HFF-Myc (cell line): ENCODE measurements around the gene PARP12.

ENCODE experiments used
- DNase-seq: peaks from one replicate; pipeline ENCODE4 v3.0.0-alpha.2; 2011; ENCODE audit warnings: low read depth; ENCODE audit errors: extremely low read depth
- H3K4me3 ChIP-seq: replicated peaks from 2 replicates; pipeline ENCODE4 v1.5.1; 2011; ENCODE audit warnings: low read depth, mild to moderate bottlenecking, control low read depth, low read length
- TF ChIP-seq, protein P1 (sequence below): IDR thresholded peaks from 2 replicates; pipeline ENCODE4 v1.5.1; 2012; ENCODE audit warnings: mild to moderate bottlenecking, low read depth, low read length, control low read depth; ENCODE audit errors: missing control alignments

The PARP12 gene

DNA sequence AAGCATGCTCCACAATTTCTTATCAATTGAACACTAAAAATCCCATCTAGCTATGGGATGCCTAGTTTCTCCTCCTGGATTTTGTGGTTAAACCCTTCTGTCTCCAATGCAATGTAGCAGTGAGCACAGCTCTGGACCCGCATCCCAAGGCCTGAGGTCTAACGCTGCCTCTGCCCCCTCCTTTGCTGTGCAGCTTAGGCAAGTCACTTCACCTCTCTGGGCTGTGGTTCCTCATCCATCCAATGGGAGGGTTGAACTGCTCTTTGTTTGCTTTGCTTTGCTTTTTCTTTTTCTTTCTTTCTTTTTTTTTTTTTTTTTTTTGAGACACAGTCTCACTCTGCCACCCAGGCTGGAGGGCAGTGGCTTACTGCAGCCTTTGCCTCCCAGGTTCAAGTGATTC, 69.2 kb downstream of the PARP12 start:
- DNase-seq = no peak
- TF ChIP-seq, protein P1, sequence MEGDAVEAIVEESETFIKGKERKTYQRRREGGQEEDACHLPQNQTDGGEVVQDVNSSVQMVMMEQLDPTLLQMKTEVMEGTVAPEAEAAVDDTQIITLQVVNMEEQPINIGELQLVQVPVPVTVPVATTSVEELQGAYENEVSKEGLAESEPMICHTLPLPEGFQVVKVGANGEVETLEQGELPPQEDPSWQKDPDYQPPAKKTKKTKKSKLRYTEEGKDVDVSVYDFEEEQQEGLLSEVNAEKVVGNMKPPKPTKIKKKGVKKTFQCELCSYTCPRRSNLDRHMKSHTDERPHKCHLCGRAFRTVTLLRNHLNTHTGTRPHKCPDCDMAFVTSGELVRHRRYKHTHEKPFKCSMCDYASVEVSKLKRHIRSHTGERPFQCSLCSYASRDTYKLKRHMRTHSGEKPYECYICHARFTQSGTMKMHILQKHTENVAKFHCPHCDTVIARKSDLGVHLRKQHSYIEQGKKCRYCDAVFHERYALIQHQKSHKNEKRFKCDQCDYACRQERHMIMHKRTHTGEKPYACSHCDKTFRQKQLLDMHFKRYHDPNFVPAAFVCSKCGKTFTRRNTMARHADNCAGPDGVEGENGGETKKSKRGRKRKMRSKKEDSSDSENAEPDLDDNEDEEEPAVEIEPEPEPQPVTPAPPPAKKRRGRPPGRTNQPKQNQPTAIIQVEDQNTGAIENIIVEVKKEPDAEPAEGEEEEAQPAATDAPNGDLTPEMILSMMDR = no peak
- H3K4me3 ChIP-seq = no peak overlapping the region

DNA sequence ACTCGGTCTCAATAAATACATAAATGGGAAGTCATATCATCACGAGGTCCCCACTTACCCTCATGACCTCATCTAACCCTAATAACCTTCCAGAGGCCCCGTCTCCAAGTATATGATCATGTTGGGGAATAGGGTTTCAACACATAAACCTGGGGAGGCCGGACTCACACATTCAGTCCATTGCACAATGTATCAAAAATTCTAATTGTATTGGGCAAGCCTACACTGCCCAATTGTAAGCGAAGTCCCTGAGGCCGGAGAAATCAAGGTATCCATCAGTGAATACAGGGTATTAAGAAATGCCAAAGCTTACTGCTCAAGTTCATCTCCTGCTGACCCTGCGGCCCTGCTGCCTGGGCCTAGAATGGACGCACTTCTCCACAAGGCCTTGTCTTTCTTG, 69.6 kb downstream of the PARP12 start:
- TF ChIP-seq, protein P1 = no peak
- DNase-seq = no peak
- H3K4me3 ChIP-seq = no peak overlapping the region

DNA sequence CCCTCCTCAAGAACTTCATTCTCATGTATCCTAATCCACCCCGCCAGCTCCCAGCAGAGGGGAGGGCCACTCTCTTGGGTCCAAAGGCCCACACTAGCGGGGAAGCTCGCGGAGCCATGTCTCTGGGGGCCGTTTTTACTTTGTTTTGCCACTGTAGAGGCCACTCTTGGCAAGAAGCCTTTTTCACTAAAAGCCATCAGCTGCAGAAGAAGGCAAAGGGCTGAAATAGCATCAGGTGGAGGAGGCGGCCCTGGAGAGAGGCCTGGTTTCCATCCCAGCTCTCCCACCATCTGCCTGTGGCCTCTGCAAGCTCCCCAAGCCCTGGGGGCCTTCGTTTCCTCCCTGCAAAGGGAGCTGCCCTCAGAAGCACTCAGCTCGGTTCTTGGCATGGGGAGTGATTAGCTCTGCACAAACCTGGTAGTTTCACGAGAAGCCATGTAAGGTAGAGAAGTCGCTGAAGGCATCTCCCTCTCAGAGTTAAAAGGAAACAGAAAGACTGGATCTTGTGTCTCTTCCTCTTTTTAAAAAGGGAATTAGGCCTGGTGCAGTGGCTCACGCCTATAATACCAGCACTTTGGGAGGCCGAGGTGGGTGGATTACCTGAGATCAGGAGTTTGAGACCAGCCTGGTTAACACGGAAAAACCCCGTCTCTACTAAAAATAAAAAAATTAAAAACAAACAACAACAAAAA, 70.3 kb downstream of the PARP12 start:
- TF ChIP-seq, protein P1 = no peak
- no peak for DNase-seq
- H3K4me3 ChIP-seq = no peak overlapping the region

DNA sequence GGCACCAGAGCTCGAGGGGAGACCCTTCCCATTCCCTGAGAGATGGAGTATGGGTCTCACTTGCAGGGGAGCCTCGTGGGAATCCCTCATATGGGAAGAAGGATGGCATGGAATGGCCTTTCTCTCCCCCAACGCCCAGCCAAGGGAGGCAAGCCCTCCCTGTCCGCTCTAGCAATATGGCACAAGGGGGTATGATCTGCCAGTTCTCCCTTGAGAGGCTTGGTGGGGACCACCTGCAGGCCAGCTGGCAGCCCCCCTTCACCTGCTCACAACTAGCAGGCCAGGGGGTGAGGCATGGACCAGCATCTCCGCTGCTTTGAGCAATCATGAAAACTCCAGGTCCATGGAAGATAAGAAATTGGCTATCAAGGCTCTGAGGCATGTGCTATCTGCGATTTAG, 70.8 kb downstream of the PARP12 start:
- no peak overlapping the region for H3K4me3 ChIP-seq

DNA sequence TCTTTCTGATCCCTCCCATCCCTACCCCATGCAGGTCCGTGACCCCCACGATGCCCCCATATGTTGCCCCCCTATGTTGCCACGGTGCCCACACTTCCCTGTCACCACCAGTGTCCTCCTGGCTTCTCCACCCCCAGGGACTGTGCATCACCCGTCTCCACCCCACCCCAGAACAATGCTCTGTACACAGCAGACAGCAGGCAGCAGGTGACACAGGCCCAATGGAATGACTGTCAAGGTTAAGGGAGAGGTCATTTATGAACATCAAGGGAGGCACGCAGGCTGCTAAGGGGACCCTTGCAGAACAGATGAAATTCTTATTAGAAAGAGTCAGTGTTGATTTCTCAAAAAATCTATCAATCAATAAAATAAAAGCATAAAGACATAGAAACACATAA, 71.5 kb downstream of the PARP12 start:
- TF ChIP-seq, protein P1 = no peak
- H3K4me3 ChIP-seq = no peak overlapping the region
- DNase-seq = no peak

More for the DNA sequence above, 70.8 kb downstream of the PARP12 start:
- no peak for DNase-seq
- TF ChIP-seq, protein P1 = no peak

DNA sequence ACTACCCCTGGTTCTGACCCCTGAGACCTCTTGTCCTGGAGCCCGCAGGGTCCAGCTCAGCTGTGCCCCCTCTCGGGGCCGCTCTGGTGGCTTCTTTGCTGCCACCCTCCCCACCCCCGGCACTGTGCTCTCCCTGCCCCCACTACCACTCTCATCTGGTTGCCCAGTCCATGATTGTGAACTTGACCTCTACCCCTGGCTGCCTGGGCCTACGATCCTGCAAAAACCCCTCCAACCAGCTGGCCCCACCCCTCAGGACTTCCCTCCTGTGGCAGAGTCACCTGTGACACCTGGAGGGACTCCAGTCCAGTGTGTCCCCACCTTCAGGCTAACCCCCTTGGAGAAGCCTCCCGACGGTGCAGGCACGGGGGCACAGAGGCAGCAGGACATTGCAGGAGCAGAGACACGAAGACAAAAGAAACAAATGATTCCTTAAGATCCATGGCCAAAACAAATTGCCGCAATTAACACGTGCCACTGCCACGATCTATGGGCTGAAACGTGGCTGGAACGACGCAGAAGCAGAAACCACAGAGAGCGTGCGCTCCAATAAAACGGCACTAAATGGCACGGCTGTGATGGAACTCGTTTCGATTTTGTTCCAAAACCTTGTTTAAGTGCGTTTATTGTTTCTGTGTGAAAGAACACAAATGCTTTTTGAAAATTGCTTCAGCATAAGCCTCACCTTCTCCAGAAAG, 72.0 kb downstream of the PARP12 start:
- TF ChIP-seq, protein P1 = no peak
- H3K4me3 ChIP-seq = no peak overlapping the region
- DNase-seq = no peak
